Upper lobe of left lung (tissue), 6 donors: ENCODE measurements around the gene LTN1. TPM values are rescaled to one million over a fixed set of nuclear protein-coding genes. Genes with fewer than 3 reads are reported as not detected.

Experiments used
- ATAC-seq, 2 donors: fragments of 200-7000 bp; cut with Tn5 transposase; one replicate each; pipeline ENCODE4 v1.9.1; 2022; ENCODE audit warnings: mild to moderate bottlenecking in 2 of 2, moderate library complexity in 2 of 2; ENCODE audit not compliant: low FRiP score in 2 of 2
- DNase-seq, 2 donors: peaks; one replicate each; pipeline ENCODE4 v3.0.0-alpha.2; 2019 to 2020
- H3K27ac ChIP-seq, 4 donors: fragments of 200-600 bp; sonication (generic); one replicate each; pipeline ENCODE4 v1.5.1; 2016 to 2019
- H3K27me3 ChIP-seq, 4 donors: fragments of 200-600 bp; sonication (generic); one replicate each; pipeline ENCODE4 v1.5.1; 2017 to 2019
- H3K36me3 ChIP-seq, 4 donors: fragments of 200-600 bp; sonication (generic); one replicate each; pipeline ENCODE4 v1.5.1; 2016 to 2019
- H3K4me1 ChIP-seq, 4 donors: fragments of 200-600 bp; sonication (generic); one replicate each; pipeline ENCODE4 v1.5.1; 2018 to 2019
- H3K4me3 ChIP-seq, 4 donors: fragments of 200-600 bp; sonication (generic); one replicate each; pipeline ENCODE4 v1.5.1; 2017 to 2019; ENCODE audit warnings: mild to moderate bottlenecking in 2 of 4, moderate library complexity in 1 of 4
- H3K9me3 ChIP-seq, 4 donors: fragments of 200-600 bp; sonication (generic); one replicate each; pipeline ENCODE4 v1.5.1; 2018 to 2019
- EP300 ChIP-seq, 4 donors: sonication (generic); formaldehyde crosslinking; IDR thresholded peaks; one replicate each; pipeline ENCODE4 v1.5.1; 2017; ENCODE audit warnings: antibody characterized with exemption in 4 of 4, control low read depth in 2 of 4
- POLR2A ChIP-seq, 4 donors: fragments of 450-650 bp; IDR thresholded peaks; one replicate each; pipeline ENCODE4 v1.5.1; 2016 to 2017; ENCODE audit warnings: antibody characterized with exemption in 4 of 4, mild to moderate bottlenecking in 2 of 4
- POLR2AphosphoS5 ChIP-seq, 2 donors: sonication (generic); formaldehyde crosslinking; IDR thresholded peaks; one replicate each; pipeline ENCODE4 v1.5.1; 2017; ENCODE audit warnings: antibody characterized with exemption in 2 of 2
- WGBS, 2 donors: methylation state at CpG; one replicate each; pipeline ENCODE4 v1.1.5; 2017 to 2018; 5-methylcytosine and 5-hydroxymethylcytosine counted together
- total RNA-seq, 6 donors: library from RNA; depleted of rRNA in 4 of 6; stranded (reverse); fragments of >200 nt in 4 of 6; gene quantifications; one replicate each; pipeline versions ENCODE4 v1.1.0 to v1.2.1, GENCODE V29; 2016 to 2021
- TF ChIP-seq, protein P1 (sequence below), 6 experiments: fragments of 450-650 bp in 4 of 6; fragments of 200-600 bp in 2 of 6; sonication (generic) in 2 of 6; IDR thresholded peaks; one replicate each; pipeline ENCODE4 v1.5.1; 2016 to 2019; ENCODE audit warnings: antibody characterized with exemption in 6 of 6
- donor health status: DM: no; HTN: no; CAD: no; lungs with moderate emphysema.
- donor health status: DM: no; HTN: yes; CAD: no; lungs with severe emphysema.

Gene LTN1
- total RNA-seq, 6 donors from 2014 or later = 7.4 to 45.6 (median 21.4) TPM

DNA sequence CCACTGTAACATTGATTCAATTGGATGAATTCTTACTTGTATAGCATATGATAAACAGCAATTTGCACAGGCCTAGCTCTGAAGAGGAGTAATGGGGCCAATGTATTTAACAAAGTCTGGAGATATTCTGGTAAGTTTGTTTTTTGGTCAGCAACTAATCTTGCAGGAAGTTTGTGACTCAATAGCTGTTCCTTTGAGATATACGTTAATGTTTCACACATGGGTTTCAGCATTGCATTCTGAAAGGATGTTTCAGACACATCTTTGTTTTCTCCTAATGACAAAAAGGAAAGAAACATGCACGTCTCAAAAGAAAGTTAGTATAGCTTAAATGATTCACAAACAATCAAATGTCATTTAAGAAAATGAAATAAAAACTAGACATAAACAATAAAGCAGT lies 49.0 kb downstream of the LTN1 start:
- no peak for DNase-seq
- WGBS, 2 donors = 62 to 65% methylated on average over 2 of the region's 2 CpGs
- ATAC-seq = no peak

DNA sequence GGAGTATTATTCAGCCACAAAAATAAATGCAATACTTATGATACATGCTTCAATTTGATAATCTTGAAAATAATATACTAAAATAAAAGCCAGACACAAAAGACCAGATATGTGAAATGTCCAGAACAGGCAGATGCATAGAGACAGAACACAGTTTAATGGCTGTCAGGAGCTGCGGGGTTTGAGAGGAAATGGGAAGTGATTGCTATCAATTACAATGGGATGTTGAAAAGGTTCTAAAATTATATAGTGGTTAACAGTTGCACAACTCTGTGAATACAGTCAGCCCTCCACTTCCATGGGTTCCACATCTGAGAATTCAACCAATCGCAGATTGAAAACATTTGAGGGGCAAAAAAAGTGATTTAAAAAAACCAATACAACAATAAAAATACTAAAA lies 54.0 kb downstream of the LTN1 start:
- peaks cover 0 to 73% (median 33%) of the 10 kb centered on the region in 4 donors for H3K36me3 ChIP-seq

More for the DNA sequence above, 49.0 kb downstream of the LTN1 start:
- H3K27me3 ChIP-seq = no peaks in the 10 kb centered on the region
- H3K4me1 ChIP-seq = peaks cover 0 to under 1% (median 0%) of the 10 kb centered on the region in 4 donors
- no peaks in the 10 kb centered on the region for H3K9me3 ChIP-seq
- no peak overlapping the region for H3K27ac ChIP-seq
- peaks cover 9 to 73% (median 24%) of the 10 kb centered on the region in 4 donors for H3K36me3 ChIP-seq
- no peak overlapping the region for H3K4me3 ChIP-seq
- TF ChIP-seq POLR2A (IDR thresholded peaks at IDR 0.05) = no peak
- no peak for TF ChIP-seq EP300 (IDR thresholded peaks at IDR 0.05)
- no peak for TF ChIP-seq POLR2AphosphoS5 (IDR thresholded peaks at IDR 0.05)
- TF ChIP-seq, protein P1, sequence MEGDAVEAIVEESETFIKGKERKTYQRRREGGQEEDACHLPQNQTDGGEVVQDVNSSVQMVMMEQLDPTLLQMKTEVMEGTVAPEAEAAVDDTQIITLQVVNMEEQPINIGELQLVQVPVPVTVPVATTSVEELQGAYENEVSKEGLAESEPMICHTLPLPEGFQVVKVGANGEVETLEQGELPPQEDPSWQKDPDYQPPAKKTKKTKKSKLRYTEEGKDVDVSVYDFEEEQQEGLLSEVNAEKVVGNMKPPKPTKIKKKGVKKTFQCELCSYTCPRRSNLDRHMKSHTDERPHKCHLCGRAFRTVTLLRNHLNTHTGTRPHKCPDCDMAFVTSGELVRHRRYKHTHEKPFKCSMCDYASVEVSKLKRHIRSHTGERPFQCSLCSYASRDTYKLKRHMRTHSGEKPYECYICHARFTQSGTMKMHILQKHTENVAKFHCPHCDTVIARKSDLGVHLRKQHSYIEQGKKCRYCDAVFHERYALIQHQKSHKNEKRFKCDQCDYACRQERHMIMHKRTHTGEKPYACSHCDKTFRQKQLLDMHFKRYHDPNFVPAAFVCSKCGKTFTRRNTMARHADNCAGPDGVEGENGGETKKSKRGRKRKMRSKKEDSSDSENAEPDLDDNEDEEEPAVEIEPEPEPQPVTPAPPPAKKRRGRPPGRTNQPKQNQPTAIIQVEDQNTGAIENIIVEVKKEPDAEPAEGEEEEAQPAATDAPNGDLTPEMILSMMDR (IDR thresholded peaks at IDR 0.05) = no peak

DNA sequence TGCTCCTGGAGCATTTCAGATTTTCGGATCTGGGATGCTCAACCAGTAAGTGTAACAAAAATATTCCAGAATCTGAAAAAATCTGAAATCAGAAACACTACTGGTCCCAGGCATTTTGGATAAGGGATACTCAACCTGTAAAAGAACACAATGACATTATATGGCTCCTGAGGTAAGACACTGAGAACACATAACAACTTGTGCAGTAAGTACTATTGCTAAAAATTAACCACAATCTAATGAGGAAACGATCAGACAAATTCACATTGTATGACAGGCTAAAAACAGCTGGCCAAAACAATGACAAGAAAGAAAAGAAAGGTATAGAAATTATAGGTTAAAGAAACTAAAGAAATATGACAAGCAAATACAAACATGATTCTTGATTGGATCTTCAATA lies 54.9 kb downstream of the LTN1 start:
- H3K4me3 ChIP-seq = no peak overlapping the region
- no peaks in the 10 kb centered on the region for H3K27me3 ChIP-seq
- TF ChIP-seq POLR2AphosphoS5 (IDR thresholded peaks at IDR 0.05) (no peak), EP300 (IDR thresholded peaks at IDR 0.05) (no peak), POLR2A (IDR thresholded peaks at IDR 0.05) (no peak)
- TF ChIP-seq, protein P1 (IDR thresholded peaks at IDR 0.05) = no peak
- H3K9me3 ChIP-seq = no peaks in the 10 kb centered on the region
- 81 to 83% methylated on average over 2 of the region's 2 CpGs for WGBS, 2 donors
- H3K36me3 ChIP-seq = peaks cover 0 to 70% (median 31%) of the 10 kb centered on the region in 4 donors
- ATAC-seq (no peak), DNase-seq (no peak)
- no peak overlapping the region for H3K27ac ChIP-seq
- H3K4me1 ChIP-seq = peaks cover 0 to 3% (median 0%) of the 10 kb centered on the region in 4 donors

More for the DNA sequence above, 54.0 kb downstream of the LTN1 start:
- TF ChIP-seq POLR2A (IDR thresholded peaks at IDR 0.05) (no peak), EP300 (IDR thresholded peaks at IDR 0.05) (no peak), POLR2AphosphoS5 (IDR thresholded peaks at IDR 0.05) (no peak)
- TF ChIP-seq, protein P1 (IDR thresholded peaks at IDR 0.05) = no peak
- Histone ChIP-seq H3K4me1 (peaks cover 0 to 3% (median 0%) of the 10 kb centered on the region in 4 donors), H3K9me3 (no peaks in the 10 kb centered on the region), H3K27ac (no peak overlapping the region), H3K27me3 (no peaks in the 10 kb centered on the region), H3K4me3 (no peak overlapping the region)
- WGBS, 2 donors = 44 to 61% methylated on average over 2 of the region's 2 CpGs
- DNase-seq (no peak), ATAC-seq (no peak)

DNA sequence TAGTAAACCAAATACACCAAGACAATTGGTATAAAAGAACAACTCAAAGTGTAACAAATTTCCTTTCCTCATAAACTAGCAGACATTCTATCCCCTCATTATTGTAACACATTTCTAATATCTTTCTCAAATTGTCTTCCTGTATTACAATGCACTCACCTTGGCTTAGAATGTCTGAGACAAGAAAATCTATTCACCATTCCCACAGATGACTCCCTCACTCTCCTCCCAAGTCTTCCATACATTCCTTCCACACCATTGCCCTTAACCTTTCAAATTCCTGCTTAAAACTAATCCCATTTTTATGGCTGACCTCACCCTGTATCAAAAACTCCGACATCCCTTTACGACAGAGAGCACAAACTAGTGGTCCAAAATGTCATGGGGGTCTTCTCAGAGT lies 56.0 kb downstream of the LTN1 start:
- Histone ChIP-seq H3K27me3 (no peaks in the 10 kb centered on the region), H3K27ac (no peak overlapping the region), H3K9me3 (no peaks in the 10 kb centered on the region), H3K36me3 (peaks cover 0 to 61% (median 25%) of the 10 kb centered on the region in 4 donors), H3K4me3 (no peak overlapping the region), H3K4me1 (peaks cover 0 to 3% (median 0%) of the 10 kb centered on the region in 4 donors)
- ATAC-seq (no peak), DNase-seq (no peak)
- no peak for TF ChIP-seq EP300 (IDR thresholded peaks at IDR 0.05)
- 99 to 100% methylated on average over 2 of the region's 2 CpGs for WGBS, 2 donors

DNA sequence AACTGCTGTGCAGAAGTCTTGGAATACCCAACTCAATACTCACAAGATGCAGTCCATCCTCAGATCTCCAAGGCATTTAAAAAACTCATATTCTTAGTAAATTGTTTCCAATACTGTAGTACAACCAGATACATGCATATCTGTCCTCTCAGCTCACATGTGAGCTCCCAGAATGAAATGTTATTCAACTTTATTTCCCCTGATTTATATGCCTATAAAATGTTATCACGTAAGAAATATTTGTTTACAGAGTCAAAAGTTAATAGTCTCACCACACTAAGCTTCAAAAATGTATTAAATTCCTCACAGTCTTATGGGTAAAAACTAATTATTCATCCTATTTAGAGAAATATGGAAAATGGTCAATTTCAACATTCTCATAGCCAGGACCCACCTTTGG lies 56.6 kb downstream of the LTN1 start:
- Histone ChIP-seq H3K4me3 (no peak overlapping the region), H3K4me1 (peaks cover 0 to 3% (median 0%) of the 10 kb centered on the region in 4 donors), H3K9me3 (no peaks in the 10 kb centered on the region), H3K27me3 (no peaks in the 10 kb centered on the region), H3K27ac (no peak overlapping the region), H3K36me3 (peaks cover 0 to 63% (median 23%) of the 10 kb centered on the region in 4 donors)
- ATAC-seq = no peak
- TF ChIP-seq EP300 (IDR thresholded peaks at IDR 0.05) = no peak
- no peak for TF ChIP-seq POLR2A (IDR thresholded peaks at IDR 0.05)
- TF ChIP-seq, protein P1 (IDR thresholded peaks at IDR 0.05) = no peak
- no peak for TF ChIP-seq POLR2AphosphoS5 (IDR thresholded peaks at IDR 0.05)
- 81 to 88% methylated on average over 1 of the region's 1 CpG for WGBS, 2 donors
- no peak for DNase-seq
